ENCODE data around the gene RFLNA. TPM values are rescaled to one million over a fixed set of nuclear protein-coding genes. Genes with fewer than 3 reads are reported as not detected.

The RFLNA gene
- total and polyA plus RNA-seq, 2 donors (not counting 1 experiment from before 2014, with no cell fraction given), result not detected

DNA sequence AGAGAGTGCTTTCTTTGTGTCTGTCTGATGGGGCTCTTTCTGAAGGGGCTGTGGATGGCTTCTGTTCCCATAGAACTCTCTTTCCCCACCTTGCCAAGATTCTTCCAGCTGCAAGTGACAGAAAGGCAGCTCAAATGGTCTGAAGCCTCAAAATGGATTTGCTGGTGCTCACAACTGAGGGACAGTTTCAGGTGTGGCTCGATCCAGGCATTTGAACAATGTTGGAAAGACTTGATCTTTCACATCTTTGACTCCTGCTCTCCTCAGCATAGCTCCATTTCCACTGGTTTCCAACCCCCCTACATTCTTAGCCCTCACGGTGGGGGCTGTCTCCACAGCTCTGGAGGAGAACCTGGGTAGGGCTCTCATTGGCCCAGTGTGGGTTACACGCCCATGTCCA lies 15.9 kb downstream of the RFLNA start:
- Histone ChIP-seq H3K27ac (ENCODE audit: low read length in 2 of 2) (no peak overlapping the region), H3K4me3 (ENCODE audit: control extremely low read depth in 1 of 5, extremely low read depth in 1 of 5, insufficient read depth in 1 of 5, low read depth in 2 of 5, low read length in 4 of 5) (no peak overlapping the region), H3K4me2 (replicated peaks; ENCODE audit: low read depth, low read length, poor library complexity, severe bottlenecking) (no peak overlapping the region), H3K36me3 (replicated peaks in 1 of 2; ENCODE audit: control extremely low read depth in 1 of 2, control insufficient read depth in 1 of 2, extremely low read depth in 1 of 2, insufficient read depth in 2 of 2, low read length in 1 of 2) (no peaks in the 10 kb centered on the region), H3K27me3 (replicated peaks in 1 of 4; ENCODE audit: control extremely low read depth in 1 of 4, control insufficient read depth in 3 of 4, insufficient read depth in 4 of 4, low read length in 3 of 4) (no peaks in the 10 kb centered on the region), H3K9me3 (ENCODE audit: control extremely low read depth in 1 of 3, control insufficient read depth in 2 of 3, insufficient read depth in 1 of 3, low read length in 2 of 3) (no peaks in the 10 kb centered on the region), H4K20me1 (ENCODE audit: control insufficient read depth, insufficient read depth, low read length, poor library complexity, severe bottlenecking) (no peaks in the 10 kb centered on the region), H2AFZ (ENCODE audit: insufficient read depth, low read depth, low read length, poor library complexity, severe bottlenecking) (no peak overlapping the region), H3K4me1 (ENCODE audit: control insufficient read depth in 2 of 2, insufficient read depth in 2 of 2, low read length in 2 of 2) (no peaks in the 10 kb centered on the region), H3K9ac (ENCODE audit: low read length) (no peak overlapping the region), H3K79me2 (ENCODE audit: control insufficient read depth, insufficient read depth, low read length) (no peaks in the 10 kb centered on the region)
- no peak overlapping the region for H3K27ac Mint-ChIP-seq
- 100% methylated on average over 1 of the region's 3 CpGs for WGBS (ENCODE audit: insufficient coverage)
- no peaks in the 10 kb centered on the region for H3K4me1 Mint-ChIP-seq
- intact Hi-C loops (cut with micrococcal nuclease), result no loop called here
- DNase-seq (no peak), ATAC-seq (ENCODE audit: low read depth) (no peak)
- no peaks in the 10 kb centered on the region for H3K9me3 Mint-ChIP-seq (ENCODE audit: insufficient read depth)
- CTCF ChIA-PET, result no interaction called here
- POLR2A ChIA-PET, result interaction anchor here (0.6 kb wide), 1 partner anchor 351 kb away, joined by 12 read pairs; no protein-coding TSS in a partner anchor
- no peak for TF ChIP-seq EZH2 (IDR thresholded peaks at IDR 0.05; ENCODE audit: borderline replicate concordance, insufficient read depth, low read depth, low read length, poor library complexity, severe bottlenecking)
- TF ChIP-seq, protein P1, sequence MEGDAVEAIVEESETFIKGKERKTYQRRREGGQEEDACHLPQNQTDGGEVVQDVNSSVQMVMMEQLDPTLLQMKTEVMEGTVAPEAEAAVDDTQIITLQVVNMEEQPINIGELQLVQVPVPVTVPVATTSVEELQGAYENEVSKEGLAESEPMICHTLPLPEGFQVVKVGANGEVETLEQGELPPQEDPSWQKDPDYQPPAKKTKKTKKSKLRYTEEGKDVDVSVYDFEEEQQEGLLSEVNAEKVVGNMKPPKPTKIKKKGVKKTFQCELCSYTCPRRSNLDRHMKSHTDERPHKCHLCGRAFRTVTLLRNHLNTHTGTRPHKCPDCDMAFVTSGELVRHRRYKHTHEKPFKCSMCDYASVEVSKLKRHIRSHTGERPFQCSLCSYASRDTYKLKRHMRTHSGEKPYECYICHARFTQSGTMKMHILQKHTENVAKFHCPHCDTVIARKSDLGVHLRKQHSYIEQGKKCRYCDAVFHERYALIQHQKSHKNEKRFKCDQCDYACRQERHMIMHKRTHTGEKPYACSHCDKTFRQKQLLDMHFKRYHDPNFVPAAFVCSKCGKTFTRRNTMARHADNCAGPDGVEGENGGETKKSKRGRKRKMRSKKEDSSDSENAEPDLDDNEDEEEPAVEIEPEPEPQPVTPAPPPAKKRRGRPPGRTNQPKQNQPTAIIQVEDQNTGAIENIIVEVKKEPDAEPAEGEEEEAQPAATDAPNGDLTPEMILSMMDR (IDR thresholded peaks at IDR 0.05), result no peak
- no peaks in the 10 kb centered on the region for H3K27me3 Mint-ChIP-seq
- H3K4me3 Mint-ChIP-seq, result no peak overlapping the region

DNA sequence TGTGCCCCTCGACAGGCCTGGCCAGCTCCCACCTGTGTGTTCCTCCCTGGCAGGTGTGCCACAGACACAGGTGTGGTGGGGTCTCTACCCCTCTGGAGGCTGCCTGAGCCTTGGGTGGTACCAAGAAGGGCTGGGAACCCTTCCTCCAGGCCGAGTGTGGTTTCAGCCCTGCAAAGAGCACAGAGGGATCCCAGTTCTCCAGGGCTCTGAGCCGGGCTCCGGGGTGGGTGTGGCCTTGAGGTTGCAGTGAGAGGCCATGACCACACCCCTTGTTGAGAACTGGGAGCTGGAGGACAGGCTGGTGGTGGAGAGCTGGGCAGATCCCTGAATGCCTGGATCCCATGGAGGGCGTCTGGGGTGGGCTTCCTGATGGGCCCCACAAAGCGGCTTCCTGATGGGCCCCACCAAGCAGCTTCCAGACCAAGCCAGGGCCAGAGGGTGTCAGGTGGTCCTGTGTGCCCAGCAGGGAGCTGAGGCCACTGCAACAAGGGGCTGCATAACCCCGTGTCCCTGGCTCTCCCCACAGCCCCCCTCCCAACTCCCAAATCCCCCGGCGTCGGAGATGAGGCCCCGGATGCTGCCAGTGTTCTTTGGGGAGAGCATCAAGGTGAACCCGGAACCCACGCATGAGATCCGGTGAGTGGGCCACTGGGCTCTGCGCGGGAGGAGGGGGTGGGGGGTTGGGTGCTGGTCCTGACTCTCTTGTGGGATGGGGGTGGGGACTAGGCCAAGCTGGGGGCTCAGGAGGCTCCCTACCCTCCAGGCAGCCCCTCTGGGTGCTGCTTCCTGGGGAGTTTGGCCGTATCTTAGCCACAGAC lies 16.6 kb downstream of the RFLNA start:
- intact Hi-C loops (cut with micrococcal nuclease), result no loop called here
- TF ChIP-seq, protein P1 (IDR thresholded peaks at IDR 0.05), result no peak
- TF ChIP-seq EZH2 (IDR thresholded peaks at IDR 0.05; ENCODE audit: borderline replicate concordance, insufficient read depth, low read depth, low read length, poor library complexity, severe bottlenecking), result no peak
- no peak overlapping the region for H3K4me3 ChIP-seq (ENCODE audit: control extremely low read depth in 1 of 5, extremely low read depth in 1 of 5, insufficient read depth in 1 of 5, low read depth in 2 of 5, low read length in 4 of 5)
- H4K20me1 ChIP-seq (ENCODE audit: control insufficient read depth, insufficient read depth, low read length, poor library complexity, severe bottlenecking), result no peaks in the 10 kb centered on the region
- Mint-ChIP-seq H3K4me3 (no peak overlapping the region), H3K27ac (no peak overlapping the region), H3K4me1 (no peaks in the 10 kb centered on the region), H3K27me3 (no peaks in the 10 kb centered on the region), H3K9me3 (ENCODE audit: insufficient read depth) (no peaks in the 10 kb centered on the region)
- no peaks in the 10 kb centered on the region for H3K9me3 ChIP-seq (ENCODE audit: control extremely low read depth in 1 of 3, control insufficient read depth in 2 of 3, insufficient read depth in 1 of 3, low read length in 2 of 3)
- no peaks in the 10 kb centered on the region for H3K36me3 ChIP-seq (replicated peaks in 1 of 2; ENCODE audit: control extremely low read depth in 1 of 2, control insufficient read depth in 1 of 2, extremely low read depth in 1 of 2, insufficient read depth in 2 of 2, low read length in 1 of 2)
- H3K27me3 ChIP-seq (replicated peaks in 1 of 4; ENCODE audit: control extremely low read depth in 1 of 4, control insufficient read depth in 3 of 4, insufficient read depth in 4 of 4, low read length in 3 of 4), result no peaks in the 10 kb centered on the region
- no peak overlapping the region for H3K27ac ChIP-seq (ENCODE audit: low read length in 2 of 2)
- H3K4me1 ChIP-seq (ENCODE audit: control insufficient read depth in 2 of 2, insufficient read depth in 2 of 2, low read length in 2 of 2), result no peaks in the 10 kb centered on the region
- H2AFZ ChIP-seq (ENCODE audit: insufficient read depth, low read depth, low read length, poor library complexity, severe bottlenecking), result no peak overlapping the region
- DNase-seq (no peak), ATAC-seq (ENCODE audit: low read depth) (no peak)
- H3K4me2 ChIP-seq (replicated peaks; ENCODE audit: low read depth, low read length, poor library complexity, severe bottlenecking), result no peak overlapping the region
- ChIA-PET POLR2A (no interaction called here), CTCF (no interaction called here)
- WGBS (ENCODE audit: insufficient coverage), result 66% methylated on average over 8 of the region's 17 CpGs
- H3K9ac ChIP-seq (ENCODE audit: low read length), result no peak overlapping the region
- H3K79me2 ChIP-seq (ENCODE audit: control insufficient read depth, insufficient read depth, low read length), result no peaks in the 10 kb centered on the region
